GM19351 (cell line): ENCODE data around the gene HAP1.
"Not testable (repeated sequence)": the region's sequence is repeated elsewhere in the genome, so short reads cannot be mapped to it uniquely, and the experiment has no call there.

Source experiments
- ATAC-seq: cut with Tn5 transposase; IDR thresholded peaks from one replicate; pipeline ENCODE4 v1.9.1; 2021; ENCODE audit warnings: mild to moderate bottlenecking, moderate library complexity; ENCODE audit not compliant: unreplicated experiment

HAP1 gene, protein sequence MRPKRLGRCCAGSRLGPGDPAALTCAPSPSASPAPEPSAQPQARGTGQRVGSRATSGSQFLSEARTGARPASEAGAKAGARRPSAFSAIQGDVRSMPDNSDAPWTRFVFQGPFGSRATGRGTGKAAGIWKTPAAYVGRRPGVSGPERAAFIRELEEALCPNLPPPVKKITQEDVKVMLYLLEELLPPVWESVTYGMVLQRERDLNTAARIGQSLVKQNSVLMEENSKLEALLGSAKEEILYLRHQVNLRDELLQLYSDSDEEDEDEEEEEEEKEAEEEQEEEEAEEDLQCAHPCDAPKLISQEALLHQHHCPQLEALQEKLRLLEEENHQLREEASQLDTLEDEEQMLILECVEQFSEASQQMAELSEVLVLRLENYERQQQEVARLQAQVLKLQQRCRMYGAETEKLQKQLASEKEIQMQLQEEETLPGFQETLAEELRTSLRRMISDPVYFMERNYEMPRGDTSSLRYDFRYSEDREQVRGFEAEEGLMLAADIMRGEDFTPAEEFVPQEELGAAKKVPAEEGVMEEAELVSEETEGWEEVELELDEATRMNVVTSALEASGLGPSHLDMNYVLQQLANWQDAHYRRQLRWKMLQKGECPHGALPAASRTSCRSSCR

DNA sequence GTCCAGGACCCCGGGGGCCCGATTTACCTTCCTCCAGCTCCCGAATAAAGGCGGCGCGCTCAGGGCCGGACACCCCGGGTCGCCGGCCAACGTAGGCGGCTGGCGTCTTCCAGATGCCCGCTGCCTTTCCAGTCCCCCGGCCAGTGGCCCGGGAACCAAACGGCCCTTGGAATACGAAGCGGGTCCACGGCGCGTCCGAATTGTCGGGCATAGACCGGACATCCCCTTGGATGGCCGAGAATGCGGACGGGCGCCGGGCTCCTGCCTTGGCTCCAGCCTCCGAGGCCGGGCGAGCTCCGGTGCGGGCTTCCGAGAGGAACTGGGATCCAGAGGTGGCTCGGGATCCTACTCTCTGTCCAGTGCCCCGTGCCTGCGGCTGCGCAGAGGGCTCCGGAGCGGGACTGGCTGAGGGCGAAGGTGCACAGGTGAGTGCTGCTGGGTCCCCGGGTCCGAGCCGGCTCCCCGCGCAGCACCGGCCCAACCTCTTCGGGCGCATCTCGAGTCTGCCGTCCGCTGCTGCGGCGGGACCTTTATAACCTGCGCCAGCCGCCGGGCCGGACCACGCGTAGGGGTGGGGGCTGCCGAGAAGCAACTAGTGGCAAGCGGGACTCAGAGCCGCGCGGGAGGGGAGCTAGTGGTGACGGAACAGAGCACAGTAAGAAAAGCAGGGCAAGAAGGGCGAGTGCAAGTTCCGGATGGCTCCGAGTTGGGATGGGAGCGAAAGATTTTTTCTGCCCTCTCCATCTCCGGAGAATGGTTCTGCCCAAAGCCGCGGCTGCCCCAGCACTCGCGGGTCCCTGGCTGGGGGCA, at the start of gene HAP1:
Gene HAP1 (minus strand): TSS at position 505 of the 810 bp plus-strand sequence. CDS start 9 bp downstream, at position 496.
- no peak for ATAC-seq

DNA sequence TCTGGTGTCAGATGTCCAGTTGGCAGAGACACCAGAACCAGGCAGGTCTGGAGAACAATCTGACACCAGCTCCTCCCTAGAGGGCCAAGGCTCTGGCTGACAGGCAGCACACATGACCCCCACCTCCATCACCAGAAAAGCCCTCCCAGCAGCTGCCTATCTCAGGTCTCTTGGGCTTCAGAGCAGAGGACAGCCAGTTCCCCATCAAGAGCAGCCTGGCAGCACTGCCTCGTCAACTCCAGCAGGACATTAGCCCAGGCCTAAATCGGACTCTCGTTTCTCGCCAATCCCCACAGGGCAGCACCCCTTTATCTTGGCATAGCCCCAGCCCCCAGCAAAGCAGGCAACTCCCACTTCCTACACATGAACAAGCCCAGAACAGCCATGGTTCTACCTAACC, 47.7 kb upstream of the HAP1 start:
- no peak for ATAC-seq

DNA sequence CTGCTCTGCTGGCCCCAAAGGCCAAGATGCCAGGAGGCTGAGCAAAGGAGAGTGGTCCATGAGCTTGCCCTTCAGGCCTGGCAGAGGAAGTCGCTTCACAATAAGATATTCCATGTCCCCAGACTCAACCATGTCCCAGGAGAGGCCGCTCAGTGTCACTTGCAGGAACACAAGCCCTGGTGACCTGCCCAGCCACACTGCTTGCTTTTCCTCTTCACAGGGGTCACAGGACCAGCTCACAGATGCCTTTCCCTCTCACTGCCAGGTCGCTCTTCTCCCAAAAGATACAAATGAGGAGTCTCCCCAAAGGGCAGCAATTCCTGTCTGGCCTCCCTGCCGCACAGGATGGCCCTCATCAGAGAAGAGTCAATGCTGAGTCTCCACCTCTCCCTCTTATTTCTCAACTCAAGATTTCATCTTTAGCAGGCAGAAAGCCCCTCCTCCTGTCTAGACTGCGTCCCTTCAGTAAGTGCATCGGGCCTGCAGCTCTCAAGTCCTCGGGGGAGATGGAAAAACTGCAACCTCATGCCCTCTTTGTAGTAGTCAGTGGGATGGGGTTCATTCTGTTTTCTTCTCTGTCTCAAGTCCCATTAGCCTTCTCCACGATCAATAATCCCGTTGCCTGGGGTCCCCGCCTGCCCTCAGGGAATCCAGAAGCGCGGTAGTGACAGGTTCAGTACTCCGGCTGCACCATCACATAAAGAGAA, 47.1 kb upstream of the HAP1 start:
- no peak for ATAC-seq

DNA sequence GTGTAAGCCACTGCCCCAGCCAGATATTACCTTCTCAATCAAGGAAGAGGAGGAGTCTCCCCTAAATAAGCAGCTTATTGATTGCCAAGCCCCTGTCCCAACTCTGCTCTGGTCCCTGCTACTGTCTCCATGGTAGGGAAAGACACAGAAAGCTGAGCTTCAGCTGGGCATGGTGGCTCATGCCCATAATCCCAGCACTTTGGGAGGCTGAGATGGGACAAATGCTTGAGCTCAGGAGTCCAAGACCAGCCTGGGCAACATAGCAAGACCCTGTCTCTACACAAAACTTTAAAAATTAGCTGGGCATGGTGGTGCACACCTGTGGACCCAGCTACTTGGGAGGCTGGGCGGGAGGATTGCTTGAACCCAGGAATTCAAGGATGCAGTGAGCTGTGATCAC, 45.5 kb upstream of the HAP1 start:
- no peak for ATAC-seq

DNA sequence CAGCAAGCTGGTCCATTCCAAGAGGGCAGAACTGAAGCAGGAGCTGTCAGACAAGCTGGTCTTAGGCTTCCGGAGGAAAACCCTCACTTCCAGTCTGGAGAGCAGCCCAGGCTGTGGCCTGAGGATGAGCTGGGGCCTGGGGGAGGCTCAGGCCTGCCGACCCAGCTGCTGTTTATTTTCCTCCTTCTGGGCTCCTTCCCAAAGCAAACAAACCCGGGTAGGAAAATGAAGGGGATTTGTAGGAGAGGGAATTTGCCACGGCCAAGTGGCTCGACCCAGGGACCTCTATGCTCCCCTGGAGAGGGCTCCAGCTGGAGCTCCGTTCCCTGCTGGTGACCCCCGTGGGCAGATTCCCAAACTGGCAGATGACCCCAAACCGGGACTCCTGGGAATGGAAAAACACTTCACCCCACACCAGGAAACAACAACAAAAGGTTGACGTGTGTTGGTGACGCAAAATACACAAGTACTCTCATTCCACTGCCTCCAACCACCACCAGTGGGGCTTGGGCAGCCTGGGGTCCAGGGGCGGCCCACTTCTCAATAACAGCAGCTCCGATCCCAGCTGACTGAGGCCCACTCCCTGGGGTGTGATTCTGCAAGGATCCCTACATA, 43.2 kb upstream of the HAP1 start:
- no peak for ATAC-seq

DNA sequence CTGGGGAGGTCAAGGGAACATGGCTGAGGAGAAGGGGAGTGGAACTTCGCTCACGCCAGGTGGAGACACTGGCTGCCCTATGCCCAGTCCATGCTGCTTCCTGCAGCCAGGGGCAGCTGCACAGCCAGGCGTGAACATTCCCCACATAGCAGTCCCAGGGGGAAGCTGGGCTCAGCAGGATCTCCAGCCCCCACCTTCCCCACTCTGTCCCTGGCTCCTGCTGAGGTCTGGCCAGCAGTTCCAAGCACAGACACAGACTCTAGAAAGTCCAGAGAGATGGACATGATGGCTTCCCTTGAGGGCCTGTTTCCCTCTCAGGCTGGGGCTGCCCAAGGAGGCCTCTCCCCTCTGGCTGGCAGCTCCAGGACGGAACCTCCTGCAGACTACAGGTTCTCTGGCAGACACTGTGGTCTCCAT, 42.7 kb upstream of the HAP1 start:
- no peak for ATAC-seq

DNA sequence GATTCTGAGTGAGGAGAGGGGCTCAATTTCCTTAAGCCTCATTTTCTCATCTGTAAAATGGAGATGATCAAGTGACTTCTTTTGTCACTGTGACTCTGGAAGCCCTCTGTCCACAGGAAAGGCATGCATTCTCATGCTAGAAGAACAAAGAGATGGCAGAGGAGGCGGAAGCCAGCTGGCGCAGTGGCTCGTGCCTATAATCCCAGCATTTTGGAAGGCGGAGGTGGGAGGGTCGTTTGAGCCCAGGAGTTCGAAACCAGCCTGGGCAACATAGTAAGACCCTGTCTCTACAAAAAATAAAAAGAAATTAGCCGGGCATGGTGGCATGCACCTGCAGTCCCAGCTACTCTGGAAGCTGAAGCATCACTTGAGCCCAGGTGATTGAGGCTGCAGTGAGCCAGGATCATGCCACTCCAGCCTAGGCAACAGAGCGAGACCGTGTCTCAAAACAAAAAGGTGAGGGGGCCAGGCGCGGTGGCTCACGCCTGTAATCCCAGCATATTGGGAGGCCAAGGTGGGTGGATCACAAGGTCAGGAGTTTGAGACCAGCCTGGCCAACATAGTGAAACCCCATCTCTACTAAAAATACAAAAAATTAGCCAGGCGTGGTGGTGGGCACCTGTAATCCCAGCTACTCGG, 41.9 kb upstream of the HAP1 start:
- not testable (repeated sequence) for ATAC-seq

DNA sequence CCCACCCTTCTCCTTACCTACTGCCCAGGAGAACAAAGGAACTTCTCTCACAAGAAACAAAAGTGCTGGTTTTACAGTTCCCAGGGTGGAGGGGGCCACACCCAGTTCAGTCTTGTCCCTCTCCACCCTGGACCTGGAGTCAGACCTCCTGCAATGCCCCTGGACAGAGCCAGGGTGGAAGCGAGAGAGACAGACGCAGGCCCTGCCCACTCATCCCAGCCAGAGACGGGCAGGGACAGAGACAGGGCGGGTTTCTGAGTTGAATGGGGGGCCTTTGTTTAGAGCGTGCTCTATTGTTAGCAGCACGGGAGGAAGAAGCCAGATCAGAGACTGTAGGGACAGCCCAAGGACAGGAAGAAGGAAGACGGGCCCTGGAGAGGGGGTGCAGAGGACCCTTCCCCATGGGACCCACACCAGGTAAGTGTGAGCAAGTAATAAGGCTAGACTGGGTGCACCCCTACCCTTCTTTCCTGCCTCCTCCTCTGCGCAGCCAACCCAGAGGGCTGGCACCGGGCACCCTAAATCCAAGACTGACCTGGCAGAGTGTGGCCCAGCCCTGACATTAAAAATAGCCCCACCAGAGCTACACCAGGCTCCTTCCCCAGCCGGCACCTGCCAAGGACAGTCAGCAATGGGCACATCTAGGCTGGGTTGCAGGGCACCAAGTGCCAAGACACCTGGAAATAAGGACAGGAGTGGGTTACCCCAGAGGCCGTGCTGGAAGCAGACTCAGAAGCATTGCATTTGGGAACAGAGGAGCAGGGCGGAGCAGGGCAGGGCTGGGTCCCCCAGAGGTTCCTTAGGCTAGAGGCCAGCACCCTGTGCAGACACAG, 41.2 kb upstream of the HAP1 start:
- ATAC-seq = no peak

DNA sequence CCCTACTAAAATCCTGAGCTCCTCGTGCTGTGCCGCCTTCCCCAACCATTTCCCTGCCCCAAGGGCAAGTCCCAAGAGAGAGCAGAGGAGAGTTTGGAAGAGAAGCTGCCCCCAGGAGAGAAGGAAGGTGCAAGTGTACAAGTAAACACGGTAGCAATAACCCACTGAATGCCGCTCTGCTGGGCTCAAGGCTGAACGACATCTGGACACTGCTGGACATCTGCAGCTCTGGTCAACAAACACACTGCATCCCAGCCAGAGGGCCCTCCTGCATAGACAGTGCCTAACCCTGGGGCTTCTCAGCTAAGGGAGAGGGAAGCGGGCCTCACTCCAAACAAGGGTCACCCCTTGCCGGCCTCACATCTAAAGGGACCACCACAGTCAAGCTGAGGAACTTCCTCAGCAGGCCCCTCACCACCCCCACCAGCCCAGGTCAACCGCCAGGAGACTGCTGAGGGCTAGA, 39.3 kb upstream of the HAP1 start:
- no peak for ATAC-seq

DNA sequence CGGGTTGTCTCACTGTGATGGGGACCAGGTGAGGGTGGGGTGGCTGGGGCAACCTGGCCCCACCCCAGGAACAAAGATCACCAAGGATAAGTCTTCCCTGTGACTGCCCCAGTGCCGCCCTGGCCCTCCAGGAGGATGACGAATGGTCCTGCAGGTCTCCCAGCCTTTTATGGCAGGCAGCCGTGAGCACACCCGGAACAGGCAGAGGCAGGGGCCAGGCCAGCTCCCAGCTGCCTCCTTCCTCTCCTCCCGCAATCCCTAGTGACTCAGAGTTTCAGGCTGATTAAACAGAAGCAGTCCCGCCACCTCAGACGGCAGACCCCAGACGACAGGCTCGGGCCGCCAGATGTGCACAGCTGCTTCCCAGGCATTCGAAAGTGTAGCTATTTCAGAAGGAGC, 38.7 kb upstream of the HAP1 start:
- ATAC-seq = no peak

DNA sequence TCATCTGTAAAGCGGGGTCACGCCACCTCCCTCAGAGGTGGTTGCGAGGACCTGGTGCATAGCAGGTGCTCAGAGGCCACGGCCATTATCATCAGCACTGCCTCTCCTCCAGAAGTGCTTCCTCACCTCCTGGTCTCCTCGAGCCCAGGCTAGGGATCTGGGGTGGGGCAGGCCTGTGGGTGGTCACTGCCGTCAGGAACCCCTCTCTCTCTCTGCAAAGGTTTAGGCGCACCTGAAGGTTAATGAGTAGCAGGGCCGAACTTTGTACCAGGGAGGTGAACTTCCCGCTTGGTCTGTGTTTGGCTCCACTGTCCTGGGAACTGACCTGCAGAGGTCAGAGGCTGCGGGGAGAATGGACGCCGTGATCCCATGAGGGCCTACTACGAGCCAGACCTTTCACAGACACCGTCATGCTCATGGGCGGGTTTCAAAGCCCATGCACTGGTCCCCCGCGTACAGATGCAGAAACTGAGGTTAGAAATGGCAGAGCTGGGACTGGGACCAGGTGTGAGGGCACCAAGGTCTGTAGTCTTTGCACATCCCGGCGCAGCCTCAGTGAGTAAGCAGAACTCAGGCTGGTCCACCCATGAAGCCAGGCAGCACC, 38.2 kb upstream of the HAP1 start:
- ATAC-seq = no peak

DNA sequence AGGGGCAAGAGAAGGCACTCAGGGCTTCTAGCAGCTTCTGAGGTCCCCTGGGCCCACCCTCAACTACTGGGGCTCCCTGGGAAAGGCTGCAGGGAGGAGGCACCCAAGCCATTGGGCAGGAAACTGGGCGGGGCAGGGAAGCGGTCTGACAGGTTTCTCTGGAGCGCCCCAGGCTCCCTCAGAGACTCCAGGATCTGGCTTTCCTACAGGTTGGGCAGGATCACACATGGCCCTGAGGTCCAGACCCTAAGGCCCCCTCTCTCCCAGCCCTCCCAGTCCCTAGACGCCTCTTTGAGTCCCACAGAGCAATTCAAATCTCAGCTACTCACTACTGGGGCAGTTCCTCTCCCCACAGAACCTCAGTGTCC, 37.8 kb upstream of the HAP1 start:
- ATAC-seq = no peak

DNA sequence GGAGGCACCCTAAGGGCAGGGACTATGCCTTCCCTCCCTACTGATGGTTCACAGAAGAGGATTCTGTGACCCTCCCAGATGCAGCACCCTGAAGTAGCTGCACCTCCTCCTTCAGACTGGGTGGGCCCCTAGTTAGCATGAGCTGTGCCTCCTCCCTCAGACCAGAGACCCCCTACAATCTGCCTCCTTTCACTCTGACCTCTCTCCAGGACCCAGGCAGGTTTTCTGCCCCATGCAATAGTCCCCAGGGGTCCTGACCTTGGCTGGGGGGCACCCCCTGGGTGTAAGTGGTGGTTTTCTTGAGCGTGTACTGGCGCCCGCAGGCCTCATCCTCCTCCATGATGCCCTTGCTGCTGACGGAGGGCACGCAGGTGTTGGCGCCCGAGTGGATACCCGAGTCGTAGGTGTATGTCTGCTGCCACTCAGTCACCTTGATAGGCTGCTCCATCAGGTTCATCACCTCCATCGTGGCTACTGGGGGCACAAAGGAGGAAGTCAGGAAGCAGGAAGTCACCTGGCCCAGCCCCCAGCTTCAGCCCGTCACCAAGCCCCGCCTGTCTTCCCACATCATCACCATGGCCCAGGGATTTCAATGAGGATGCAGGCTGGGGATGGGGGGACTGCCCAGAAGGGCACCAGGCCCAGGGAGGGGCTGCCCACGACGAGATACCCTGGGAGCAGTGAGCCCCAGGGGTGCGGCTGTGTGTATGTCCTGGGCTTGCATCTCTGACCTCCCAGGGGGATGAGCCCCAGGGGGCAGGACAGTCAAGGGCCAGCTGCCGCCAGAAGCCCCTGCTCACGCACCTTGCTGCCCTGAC, 37.2 kb upstream of the HAP1 start:
- no peak for ATAC-seq

DNA sequence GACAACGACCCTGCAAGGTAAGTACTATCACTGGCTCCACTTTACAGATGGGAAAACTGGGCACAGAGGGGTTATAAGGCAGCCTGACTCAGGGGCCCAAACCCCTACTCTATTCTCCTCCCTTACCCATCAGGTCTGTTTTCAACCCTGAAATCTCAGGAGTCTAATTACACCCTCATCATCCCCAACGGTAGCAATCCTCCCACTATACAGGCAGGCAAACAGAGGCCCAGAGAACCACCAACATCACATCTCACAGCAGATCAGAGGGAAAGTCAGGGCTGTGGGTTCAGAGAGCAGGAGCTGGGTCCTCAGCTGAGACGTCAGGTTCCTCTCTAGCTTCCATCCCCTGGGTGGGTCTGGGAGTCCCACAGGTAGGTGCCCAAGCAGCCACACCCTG, 35.5 kb upstream of the HAP1 start:
- ATAC-seq = no peak

DNA sequence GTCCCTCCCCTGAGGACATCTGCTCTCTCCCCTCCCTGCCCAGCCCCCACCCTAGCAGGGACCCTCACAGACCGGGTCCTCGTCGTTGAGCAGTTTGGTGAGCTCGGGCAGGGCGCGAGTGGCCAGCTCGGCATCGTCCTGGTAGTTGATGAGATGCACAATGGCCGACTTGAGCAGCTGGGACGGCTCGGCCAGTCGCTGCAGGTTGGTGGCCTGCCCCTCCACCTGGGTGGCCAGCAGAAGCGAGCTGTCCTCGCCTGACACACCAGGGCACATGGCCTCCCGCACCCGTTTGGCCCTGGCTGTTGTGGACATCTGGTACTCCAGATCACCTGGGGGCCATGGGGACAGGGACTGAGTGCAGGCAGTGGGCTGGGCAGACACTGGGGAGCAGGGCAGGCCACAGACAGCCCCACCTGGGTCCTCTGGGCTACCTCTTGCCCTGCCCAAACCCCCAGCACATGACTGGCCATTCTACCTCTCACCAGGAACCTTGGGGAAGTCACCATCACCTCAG, 35.0 kb upstream of the HAP1 start:
- no peak for ATAC-seq

DNA sequence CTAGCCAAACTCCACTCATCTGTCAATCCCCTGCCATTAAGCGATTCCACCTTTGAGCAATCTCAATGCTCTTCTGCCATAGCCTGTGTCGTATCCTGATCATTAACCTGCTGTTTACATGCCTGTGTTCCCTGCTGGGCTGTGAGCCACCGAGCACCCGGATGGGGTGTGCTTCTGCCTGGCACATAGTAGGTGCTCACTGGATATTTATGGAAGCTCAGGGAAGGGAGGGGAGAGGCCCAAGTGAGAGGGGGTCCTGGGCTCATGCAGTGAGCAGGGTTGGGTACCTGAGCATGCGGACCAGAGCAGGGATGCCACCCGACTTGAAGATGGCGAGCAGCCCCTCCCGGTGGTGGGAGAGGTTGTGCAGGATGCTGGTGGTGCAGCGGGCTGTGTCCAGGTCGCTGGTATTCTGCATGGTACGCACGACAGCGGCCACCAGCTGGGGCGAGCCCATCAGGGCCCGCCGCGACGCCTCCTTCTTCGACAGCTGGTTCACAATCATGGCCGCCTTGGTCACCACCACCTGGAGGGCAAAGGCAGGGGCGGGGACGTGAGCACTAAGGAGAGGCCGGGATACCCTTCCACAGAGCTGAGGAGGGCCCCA, 34.3 kb upstream of the HAP1 start:
- ATAC-seq = no peak

DNA sequence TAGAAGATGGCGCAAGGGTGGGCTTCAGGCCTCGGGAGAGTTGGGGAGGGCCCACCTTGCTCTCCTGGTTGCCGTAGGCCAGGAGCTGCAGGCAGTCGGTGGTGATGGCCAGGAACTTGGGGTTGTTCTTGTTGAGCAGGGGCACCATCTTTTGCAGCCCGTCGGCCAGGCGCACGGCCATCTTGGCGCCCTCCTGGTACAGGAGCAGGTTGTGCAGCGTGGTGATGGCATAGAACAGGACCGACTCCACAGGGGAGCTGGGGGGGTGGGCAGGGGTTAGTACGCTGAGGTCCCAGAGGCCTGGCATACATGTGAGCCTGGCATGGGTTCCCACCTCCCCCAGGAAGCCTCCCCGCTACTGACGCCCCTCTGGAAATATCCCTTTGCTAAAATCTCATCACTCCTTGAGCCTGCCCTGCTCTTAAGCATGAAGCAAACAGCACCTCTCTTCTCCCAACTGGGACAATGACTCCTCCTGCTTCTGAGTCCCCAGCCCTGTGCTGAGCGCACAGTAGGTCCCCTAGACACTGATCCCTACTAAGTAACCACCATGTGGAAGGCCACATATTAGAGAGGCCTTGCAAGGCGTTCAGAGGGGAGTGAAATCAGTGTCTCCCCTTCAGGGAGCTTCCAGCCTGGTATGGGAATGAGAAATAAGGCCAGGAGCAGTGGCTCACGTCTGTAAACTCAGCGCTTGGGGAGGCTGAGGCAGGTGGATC, 33.0 kb upstream of the HAP1 start:
- ATAC-seq = no peak
